Dermis microvascular lymphatic vessel endothelial cell (primary cell): ENCODE results near the gene MTPN. TPM values are rescaled to one million over a fixed set of nuclear protein-coding genes. Genes with fewer than 3 reads are reported as not detected.

Source experiments
- DNase-seq, 2 donors: peaks; one replicate each; pipeline versions ENCODE4 v3.0.0 to v3.0.0-alpha.2; 2010; ENCODE audit warnings: low read depth in 2 of 2
- total RNA-seq: library from RNA; depleted of rRNA; stranded (reverse); fragments of >200 nt; gene quantifications from 2 replicates; pipeline ENCODE4 v1.2.1, GENCODE V29; 2014

Gene MTPN
- total RNA-seq, 1 donor from 2014 or later: 108 TPM

DNA sequence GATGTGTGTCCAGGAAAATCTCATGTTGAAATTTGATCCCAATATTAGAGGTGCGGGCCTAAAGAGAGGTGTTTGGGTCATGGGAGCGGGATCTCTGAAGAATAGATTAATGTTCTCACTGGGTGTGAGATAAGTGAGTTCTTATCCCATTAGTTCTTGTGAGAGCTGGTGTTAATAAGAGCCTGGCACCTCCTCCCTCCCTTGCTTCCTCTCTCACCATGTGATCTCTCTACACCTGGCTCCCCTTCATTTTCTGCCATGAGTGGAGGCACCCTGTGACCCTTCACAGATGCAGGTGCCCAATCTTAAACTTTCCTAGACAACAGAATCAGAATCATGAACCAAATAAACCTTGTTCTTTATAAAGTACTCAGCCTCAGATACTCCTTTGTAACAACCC lies 19.5 kb downstream of the MTPN start:
- no peak for DNase-seq

DNA sequence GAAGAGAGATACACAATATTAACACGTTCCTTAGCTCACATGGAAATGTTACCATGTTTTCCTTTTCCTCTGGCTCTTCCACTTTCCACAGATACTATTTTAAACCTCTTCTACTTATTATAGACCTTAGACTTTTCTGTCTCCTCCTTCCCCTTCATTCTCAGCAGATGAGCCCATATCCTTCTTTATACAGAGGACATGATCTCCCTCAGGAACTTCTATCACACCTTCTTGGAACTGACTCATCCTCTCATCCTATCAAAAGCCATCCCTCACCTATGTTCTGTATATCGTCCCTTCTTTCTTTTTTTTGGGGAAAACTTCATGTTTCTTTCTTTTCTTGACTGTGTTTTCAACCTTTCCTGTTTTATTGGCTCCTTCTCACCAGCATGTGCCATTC lies 20.8 kb downstream of the MTPN start:
- no peak for DNase-seq

DNA sequence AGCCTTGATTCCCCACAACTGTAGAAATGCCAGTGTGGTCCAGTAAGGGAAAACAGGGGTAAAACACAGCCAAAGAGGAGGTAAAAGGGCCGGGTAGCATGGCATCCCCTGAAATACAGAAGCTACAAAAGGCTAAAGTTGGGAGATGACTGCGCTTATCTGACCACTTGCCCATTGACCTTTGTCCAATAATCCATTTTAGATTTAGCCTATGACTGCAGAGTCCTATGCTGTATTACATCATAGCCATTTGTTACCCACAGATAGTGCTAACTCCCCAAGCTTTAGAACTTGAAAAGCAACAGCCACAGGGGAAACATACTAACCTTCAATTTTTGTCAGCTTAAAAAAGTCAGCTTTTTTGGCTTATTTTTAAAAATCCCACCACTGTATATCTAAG lies 26.2 kb downstream of the MTPN start:
- DNase-seq: no peak

DNA sequence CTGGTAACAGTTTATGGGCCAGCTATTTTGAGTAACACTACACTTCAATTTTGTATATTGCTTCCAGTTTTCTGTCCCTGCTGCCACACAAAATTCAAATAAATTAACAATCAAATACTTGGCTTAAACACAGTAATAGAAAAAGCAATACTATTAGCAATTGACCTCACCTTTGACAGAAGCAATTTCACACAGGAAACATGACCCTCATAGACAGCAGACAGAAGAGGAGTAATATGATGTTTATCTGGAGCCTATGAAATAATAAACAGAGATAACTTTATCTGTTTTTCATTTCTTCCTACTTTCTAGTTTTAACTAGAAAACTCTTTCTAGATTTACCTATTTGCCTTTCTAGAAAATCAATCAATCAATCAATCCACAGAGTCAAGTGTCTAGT lies 26.7 kb downstream of the MTPN start:
- DNase-seq: no peak

DNA sequence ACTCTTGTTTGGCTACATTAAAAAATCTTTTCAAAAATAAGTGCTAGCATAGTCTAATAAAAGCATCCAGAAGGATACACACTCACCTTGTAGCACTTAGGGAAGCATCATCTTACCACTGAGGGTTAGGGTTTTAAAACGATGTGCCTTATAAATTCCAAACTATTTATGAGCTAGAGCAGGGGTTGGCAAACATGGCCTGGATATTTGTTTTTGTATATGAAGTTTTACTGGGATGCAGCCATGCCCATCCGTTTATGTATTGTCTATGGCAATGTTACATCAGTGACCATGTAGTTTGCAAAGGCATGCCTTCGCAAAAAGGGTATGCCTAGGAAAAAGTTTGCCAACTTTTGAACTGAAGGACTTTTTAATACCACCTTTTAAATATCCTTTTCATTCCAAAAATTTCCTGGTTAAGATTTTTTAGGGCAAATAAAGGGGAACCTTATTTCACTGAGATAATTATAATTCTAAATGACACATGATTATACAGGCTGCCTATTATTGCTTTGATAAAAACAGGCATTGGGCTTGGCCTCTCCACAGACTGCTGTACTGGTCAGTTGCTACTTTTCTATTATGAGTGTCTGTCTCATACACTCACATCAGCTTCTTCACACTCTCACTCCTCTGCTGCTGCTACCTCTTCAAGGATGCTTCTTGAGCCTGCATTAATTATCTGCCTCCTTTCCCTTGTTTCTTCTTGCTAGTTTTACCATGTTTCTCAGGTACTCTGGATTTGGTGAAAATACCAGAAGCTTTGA lies 30.7 kb downstream of the MTPN start:
- DNase-seq: no peak

DNA sequence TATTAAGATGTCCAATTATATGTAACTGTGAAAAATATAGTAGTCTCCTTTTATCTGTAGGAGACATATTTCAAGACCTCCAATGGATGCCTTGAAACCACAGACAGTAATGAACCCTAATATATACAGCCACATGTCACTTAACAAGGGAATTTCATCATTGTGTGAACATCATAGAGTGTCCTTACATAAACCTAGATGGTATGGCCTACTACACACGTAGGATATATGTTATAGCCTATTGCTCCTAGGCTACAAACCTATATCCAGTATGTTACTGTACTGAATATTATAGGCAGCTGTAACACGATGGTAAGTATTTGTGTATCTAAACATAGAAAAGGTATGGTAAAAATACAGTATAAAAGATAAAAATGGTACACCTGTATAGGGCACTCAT lies 32.4 kb downstream of the MTPN start:
- no peak for DNase-seq

DNA sequence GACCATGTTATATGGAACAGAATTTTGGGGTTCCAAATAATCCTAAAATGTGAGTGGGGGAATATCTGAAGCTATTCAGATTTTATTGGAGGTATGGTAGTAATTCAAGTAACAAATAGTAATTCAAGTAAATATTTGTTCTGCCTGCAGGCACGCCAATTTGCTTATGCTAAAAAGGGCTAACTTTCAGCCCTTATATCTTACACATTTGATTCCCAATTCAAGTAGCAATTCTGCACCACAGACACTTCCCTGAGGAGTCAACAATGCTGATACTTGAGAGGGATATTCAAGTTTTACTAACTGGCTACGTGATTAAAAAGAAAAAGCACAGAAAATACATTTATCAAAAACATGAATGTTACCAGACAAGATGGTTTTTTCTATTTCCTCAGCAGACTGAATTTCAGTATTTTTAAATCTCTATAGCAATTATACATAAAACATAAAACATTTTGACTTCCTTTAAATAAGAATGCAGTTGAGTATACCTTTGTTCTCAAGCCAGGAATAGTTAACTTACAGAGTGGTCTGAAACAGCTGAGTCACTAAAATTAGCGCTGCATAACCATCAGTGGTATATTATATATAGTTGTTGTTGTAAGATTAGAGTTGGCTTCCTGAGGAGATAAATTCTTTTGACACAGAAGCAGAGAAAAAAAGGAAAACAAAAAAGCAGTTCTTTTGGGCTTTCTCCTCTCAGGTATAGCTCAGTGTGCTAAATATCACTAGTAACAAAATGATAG lies 33.9 kb downstream of the MTPN start:
- peak in 1 of 2 donors; percentile 78 for DNase-seq

DNA sequence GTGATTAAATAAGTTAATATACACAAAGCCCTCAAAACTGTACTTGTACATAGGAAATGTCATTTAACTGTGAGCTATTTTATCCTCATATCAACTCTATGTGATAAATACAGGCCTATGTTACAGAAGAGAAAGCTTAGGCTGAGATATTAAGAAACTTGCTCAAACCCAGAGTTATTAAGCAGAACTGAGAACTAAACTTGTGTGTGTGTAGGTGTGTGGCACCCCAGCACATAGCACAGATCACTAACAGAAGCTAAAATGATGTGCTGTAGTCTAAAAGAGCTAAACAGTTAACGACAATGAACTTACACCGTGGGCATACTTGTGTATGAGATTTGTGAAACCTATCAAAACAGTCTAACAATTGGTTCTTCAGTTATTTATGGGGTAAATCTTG lies 34.5 kb downstream of the MTPN start:
- DNase-seq: no peak

DNA sequence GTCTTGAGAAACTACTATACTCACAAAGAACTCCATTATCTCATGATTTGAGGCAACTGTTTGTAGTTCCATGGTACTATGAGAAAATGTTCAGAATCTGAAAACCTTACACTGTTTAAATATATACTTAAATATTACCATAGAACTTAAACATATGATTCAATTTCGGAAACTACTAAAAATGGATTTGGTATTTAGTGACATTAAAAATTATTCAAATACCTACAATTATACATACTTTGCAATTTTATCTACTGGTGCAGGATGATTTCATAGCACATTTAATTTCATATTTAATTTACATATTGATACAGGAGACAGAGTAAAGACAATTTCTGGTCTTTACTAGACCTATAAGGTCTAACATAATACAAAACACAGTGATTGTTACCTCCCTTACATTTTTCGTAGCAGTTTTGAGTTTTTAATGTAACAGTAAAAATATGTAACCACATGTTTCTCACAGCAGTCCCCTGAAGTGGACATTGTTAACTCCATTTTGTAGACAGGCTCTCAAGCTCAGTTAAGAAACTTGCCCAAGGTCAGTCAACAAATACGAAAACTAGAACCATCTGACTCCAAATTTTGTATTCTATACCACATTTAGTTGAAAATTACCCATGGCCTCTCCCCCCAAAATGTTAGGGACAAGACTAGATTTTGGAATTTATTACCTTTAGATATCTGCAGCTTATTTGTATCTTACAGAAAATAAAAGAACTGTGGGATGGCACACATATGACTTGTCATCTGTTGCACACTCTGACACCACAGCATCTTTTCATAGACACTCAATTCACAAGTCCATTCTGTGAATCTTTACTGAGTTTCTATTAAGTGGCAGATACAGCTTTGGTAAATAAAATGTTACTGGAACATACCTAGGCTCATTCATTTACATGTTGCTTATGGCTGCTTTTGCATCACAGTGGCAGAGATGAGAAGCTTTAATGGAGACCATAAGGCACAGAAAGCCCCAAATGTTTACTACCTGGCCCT lies 36.8 kb downstream of the MTPN start:
- no peak for DNase-seq

DNA sequence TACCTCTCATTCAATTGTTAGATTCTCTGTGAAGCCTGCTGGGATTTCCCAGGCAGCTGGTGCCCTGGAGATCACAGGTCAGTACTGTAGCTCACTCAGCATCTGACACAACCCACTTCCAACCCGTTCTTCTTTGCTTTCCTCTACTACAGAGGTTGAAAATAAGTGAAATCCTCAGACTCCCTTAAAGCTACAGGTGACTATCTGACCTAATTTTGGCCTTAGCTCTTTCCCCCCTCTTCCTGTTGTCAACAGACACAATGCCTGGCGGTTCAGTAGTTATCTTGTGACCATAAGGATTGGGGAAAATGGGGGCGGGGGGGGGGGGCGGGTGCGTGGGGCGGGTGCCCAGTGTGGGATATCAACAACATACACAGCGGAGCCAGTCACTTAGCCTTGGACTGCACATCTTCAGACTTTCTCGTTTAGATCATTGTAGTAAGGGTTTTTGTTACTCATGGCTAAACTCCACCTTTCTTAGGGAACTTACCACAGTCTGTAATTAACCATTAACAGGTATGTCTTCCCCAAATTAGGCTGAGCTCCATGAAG lies 37.8 kb downstream of the MTPN start:
- DNase-seq: peak in 1 of 2 donors; percentile 18

DNA sequence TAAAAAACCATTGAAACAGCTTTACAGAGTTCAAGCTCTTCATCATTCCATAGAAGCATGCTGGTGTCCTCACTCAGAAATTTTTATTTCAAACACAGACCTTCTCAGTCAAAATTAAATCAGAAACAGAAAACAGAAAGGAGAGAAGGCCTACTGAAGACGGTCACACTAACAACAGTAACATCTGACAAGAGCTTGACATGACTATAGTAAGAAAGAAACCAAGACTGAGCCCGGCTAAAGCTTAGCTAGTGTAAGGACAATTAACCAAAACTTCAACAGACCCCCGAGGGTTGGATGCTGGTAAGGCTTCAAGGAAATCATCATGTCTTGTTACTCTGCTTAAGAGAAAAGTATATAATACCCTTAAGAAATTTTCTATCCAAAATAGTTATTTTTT lies 38.6 kb downstream of the MTPN start:
- no peak for DNase-seq

DNA sequence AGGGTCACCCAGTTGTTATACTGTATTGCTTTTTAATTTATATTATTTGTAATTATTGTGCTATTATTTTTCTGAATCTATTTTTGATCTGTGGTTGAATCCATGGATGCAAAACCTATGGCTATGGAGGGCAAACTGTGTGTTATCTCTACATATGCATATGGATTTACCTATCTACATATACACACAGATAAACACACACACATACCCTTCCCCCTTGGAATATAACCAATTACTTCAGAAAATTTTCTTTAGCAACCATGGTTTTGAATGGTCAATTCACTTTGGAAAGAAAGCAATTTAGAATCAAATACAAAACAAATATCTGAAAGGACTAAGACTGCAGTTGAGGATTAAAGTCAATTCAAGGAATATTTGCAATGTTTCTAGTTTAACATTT lies 39.1 kb downstream of the MTPN start:
- no peak for DNase-seq

DNA sequence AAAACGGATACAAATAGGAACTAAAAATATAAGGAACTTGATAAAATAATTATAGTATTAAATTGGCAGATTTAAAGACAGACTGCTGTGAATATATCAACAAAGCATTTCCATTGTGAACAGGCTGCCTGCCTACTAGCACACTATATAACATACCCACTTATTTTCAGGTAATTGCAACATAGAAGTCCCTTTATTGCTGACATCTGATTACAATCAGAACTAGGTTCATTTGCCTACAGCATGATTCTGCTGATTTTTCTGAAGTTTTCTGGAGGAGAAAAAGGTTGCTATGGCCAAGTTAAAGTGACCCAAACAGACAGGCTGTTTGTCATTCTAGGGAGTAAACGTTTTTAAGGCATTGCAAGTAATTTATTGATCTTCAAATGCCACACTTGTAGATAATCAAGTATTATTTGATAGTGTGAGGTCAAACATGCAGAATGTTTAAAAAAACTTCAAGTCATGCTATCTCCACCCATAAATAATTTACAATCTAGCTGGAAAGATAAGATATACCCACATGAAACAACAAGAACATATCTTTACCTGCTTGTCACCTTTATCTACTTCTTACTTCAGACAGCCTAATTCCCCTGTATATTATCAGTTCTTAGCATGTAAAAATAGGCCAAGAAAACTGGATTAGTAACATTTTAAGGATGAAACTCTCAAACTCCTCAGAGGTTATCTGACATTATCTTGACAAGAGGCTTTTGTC lies 40.5 kb downstream of the MTPN start:
- no peak for DNase-seq

DNA sequence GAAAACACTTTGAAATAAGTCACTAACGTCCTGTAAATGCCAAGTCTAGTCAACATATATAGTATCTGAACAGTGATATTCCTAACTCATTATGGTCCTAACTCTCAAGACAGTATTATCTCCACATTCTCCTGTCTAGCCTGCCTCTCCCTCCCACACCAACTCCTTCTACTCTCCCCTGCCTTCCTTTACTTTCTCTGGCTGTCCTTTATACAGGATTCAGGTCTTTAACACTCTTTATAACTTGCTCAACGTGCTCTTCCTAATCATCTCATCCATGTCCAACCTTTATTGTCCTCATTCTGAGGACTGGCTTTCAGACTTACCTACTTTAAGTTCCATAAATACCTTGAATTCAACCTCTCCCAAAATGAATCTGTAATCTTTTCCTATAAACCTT lies 42.5 kb downstream of the MTPN start:
- no peak for DNase-seq

DNA sequence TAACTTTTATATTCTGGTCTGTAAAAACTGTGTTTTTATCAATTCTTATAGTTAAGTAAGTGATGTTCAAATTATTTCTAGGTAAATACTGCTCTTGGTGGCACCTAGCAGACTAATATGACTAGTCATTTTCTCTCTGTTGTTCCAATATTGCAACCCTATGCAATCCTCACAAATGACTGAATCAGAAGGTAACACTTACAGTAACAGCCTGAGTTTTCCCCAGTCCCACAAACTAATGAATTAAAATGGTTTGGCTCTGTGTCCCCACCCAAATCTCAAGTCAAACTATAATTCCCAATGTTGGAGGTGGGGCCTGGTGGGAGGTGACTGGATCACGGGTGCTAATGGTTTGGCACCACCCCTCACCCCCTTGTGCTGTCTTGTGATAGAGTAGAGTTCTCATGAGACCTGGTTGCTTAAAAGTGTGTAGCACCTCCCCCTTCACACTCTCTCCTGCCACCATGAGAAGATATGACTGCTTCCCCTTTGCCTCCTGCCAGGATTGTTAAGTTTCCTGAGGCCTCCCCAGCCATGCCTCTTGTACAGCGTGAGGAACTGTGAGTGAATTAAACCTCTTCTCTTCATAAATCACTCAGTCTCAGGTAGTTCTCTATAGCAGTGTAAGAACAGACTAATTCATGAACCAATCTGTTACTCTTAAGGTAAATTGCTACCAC lies 43.5 kb downstream of the MTPN start:
- no peak for DNase-seq

DNA sequence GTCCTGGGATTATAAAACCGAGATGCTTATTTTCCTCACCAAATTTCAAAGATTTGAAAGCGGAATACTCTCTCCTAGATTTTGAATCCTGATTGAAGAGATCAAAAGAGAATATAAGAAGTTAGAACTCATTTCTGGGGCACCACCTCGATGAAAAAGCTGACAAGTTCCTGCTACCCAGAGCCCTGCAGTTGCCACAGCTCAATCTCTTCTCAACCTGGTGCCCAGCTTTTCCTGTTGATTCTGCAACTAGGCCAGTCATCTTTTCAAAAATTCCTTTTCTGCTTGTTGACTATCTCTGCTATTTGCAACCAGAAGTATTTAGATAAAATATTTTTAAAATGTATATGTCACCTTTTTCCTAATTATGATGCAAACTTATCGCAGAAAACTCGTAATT lies 45.0 kb downstream of the MTPN start:
- no peak for DNase-seq

DNA sequence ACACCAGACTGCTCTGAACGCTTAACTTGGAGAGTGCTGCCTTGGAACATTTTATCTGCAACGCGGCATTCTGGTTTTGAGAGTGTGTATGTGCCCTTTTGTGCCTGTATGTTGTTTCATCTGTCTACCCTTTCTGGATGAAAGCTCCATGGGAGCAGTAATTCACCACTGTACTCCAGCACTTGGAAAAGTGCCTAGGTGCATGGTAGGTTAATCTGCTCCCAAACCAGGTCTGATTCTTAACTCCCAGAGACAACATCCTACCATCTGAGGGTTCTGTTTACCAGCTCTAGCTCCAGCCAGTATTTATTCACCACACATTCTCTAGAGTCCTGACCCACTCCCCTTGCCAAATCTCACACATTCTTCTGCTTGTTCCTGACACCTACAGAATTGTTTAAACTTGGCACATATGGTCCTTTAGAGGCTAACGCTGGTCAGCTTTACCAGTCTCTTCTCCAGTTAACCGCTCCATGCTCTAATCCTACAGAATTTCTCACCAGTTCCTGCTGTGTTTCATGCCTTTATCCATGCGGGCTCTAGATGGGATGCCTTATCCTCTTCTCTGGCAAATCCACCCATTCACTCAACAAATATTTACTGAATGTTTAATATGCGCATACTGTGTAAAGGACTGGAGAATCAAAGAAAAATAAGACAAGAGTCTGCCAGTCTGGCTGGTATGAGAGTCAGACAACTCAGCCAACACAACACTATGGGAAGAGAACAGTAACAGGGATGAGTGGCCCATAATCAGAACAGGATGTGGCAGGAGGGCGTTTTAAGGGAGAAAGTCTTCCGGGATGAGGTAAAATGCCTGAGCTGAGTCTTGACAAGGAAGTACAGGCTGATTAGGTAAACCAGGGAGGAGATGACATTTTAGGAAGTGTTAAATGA lies 46.3 kb downstream of the MTPN start:
- peak in 1 of 2 donors; percentile 41 for DNase-seq

DNA sequence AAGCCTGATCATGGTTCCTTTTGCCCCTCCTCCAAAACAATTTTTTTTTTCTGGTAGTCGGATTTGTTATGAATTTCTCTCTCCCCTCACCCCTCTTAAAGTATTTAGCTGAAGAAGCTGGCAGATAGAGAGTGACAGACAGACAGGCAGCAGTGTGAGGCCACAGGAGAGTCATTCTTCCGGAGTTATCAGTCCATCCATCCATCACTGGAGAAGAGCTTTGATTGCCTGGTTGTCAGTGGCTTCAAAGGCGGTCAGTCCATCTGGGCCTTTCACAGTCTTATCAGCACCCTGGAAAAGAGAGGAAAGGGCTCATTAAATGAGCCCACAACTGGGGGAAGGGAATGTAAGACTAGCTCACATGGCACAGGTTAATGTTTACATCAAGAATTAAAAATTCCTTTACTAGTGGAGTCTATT lies 47.4 kb downstream of the MTPN start:
- DNase-seq: peak in 1 of 2 donors; percentile 19

DNA sequence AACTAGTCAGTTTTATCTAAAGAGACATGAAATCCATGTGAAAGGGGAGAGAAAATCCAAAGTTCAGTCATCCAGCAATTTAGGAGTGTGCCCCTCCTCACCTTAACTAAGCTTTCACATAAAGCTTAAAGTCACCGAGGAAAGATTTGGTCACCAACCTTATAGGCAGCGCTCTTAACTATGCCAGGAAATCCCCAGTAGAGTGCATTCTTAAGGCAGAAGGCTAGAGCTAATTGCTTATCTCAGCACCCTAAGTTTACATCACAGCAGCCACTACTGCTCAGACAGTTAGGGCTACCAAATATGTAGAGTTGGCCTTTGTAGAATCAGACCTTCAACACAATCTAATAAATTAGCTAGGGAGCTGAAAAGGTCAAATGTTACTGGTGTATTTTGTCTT lies 47.9 kb downstream of the MTPN start:
- no peak for DNase-seq
